Activated CD4-positive, alpha-beta T cell treated with anti-CD3 and anti-CD28 coated beads, Interleukin-10, Interleukin-2, amounts not matched to agents 100 ng/mL and 50 ng/mL, durations not matched to agents 16 hours and 8 hours (primary cell): ENCODE results near the gene AHSP.
"Not testable (repeated sequence)": the region's sequence is repeated elsewhere in the genome, so short reads cannot be mapped to it uniquely, and the experiment has no call there.

ENCODE experiments used
- DNase-seq: peaks from one replicate; pipeline ENCODE4 v3.0.0-alpha.2; 2020

Gene AHSP

DNA sequence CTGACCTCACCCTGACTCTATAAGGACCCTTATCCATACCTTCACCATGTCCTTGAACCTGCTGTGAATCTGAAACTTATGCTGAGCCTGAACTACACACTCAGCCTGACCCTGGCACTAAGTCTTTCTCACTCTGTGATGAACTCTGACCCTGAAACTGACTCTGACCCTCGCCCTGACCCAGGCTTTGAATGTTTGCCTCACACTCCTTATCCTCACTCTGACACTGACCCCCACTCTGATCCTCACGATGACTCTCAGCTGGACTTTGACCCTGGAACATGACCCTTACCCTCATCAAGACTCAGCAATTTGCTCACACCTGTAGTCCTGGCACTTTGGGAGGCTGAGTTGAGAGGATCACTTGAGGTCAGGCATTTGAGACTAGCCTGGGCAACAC is 4.4 kb downstream of the AHSP start:
- DNase-seq: no peak

DNA sequence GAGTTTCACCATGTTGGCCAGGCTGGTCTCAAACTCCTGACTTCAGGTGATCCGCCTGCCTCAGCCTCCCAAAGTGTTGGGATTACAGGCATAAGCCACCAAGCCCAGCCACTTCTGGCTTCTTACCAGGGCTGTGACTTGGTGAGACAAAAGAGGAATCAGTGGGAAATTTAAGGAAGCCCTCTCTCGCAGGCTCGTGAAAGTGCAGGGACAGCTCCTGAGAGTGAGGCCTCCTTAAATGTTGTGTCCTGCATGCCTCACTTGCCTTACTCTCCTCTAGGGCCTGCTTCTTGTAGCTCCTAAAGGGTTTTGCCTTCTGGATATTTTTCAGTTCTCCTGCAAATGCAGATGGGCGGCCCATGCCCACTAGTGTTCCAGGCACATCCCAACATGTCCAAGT is 5.2 kb downstream of the AHSP start:
- no peak for DNase-seq

DNA sequence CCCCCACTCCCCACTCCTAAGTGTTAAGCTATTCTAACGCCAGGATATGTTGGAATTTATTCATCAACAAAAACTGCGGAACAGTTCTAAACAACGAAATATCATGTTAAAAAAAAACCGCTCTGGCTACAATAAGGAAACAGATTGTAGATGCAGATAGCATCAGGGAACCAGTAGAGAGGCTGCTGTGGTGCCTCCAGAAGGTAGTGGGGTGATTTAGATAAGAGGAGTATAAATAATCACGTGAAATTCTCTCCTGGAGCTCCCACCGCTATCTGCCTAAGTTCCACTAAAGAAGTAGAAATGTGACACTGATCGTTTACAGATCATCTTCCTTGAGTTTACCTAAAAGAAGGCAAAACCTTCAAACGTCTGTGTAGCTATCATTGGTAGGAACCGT is 8.0 kb downstream of the AHSP start:
- no peak for DNase-seq

DNA sequence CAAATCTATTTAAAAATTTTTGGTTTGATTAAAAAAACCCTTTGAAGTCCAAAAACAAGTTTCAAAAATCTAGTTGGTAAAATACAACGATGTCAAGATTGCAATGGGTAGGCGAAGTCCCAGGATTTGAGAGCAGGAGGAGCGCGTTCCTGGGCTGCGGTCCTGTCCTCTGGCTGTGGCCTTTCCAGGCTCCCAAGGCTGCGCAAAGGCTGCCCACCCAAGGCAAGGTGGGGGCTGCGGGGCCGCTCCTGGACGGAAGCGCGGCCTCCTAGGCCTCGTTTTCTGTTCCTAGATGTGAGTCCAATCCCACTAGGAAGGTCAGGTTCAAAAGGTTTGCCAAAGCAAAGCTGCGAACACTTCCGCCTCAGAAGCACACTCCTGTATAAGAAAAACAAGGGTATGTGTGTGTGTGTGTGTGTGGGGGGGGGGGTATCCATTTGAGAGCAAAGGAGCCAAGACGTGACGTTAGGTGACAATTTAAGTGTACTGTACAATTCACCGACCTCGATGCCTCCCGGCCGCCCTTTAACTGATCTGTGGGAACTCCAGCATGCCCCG is 9.2 kb downstream of the AHSP start:
- no peak for DNase-seq

- no peak for DNase-seq
Measured at GRCh38 chr16:31537362-31538242, 9.9 kb downstream of the AHSP start.

- not testable (repeated sequence) for DNase-seq
Measured at GRCh38 chr16:31538243-31538598, 10.5 kb downstream of the AHSP start.

GRCh38 chr16:31539762-31540161 is 12.1 kb downstream of the AHSP start:
- DNase-seq: not testable (repeated sequence)

- DNase-seq: no peak
Measured at GRCh38 chr16:31542763-31543162, 15.1 kb downstream of the AHSP start.

DNA sequence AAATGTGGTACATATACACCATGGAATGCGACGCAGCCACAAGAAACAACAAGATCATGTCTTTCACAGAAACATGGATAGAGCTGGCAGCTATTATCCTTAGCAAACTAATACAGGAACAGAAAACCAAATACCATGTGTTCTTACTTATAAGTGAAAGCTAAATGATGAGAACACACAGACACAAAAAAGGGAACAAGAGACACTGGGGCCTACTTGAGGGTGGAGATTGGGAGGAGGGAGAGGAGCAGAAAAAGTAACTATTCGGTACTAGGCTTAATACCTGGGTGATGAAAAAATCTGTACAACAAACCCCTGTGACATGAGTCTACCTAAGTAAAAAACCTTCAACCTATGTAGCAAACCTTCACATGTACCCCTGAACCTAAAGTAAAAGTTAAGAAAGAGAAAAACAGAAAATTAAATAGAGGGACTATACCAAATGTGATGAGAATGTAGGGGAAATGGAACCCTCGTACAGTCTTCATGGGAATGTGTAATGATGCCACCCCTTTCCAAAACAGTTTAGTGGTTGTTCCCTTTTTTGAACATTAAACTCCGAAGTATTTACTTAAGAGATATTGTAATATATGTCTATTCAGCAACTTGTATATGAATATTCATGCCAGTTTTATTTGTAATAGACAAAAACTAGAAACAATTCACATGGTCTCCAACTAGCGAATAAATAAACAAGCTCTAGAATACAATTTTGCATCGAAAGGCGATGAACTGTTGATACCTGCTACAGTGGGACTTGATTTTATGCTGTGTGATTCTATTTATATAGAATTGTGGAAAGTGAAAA is 33.9 kb downstream of the AHSP start:
- no peak for DNase-seq

GRCh38 chr16:31568577-31569359 is 41.1 kb downstream of the AHSP start:
- no peak for DNase-seq

DNA sequence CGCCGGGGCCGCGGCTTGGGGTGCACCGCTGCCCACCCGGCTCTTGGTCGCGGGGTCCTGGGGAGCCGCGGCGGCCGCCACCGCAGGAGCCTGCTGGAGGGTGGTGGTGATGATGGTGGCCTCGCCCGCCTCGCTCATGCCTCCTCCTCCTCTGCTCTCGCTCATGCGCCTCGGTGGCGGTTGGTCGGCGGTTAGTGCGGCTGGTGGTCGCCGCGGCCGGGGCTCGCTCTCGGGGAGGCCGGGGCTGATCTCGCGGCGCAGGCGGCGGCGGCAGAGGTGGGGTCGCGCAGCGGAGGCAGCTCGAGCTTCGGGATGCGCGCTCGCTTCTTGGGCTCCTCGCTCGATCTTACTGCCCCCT is 41.6 kb downstream of the AHSP start:
- no peak for DNase-seq

- DNase-seq: no peak
Measured at GRCh38 chr16:31572821-31573220, 45.1 kb downstream of the AHSP start.

DNA sequence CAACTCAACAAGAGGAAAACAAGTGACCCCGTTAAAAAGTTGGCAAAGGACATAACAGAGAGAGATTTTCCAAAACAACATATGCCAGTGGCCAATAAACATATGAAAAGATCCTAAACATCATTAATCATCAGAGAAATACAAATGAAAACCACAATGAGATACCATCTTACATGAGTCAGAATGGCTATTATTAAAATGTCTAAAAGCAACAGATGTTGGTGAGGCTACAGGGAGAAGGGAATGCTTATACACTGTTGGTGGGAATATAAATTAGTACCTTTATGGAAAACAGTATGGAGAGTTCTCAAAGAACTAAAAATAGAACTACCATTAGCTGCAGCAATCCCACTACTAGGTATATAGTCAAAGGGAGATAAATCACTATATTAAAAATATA is 46.5 kb downstream of the AHSP start:
- DNase-seq: not testable (repeated sequence)

DNA sequence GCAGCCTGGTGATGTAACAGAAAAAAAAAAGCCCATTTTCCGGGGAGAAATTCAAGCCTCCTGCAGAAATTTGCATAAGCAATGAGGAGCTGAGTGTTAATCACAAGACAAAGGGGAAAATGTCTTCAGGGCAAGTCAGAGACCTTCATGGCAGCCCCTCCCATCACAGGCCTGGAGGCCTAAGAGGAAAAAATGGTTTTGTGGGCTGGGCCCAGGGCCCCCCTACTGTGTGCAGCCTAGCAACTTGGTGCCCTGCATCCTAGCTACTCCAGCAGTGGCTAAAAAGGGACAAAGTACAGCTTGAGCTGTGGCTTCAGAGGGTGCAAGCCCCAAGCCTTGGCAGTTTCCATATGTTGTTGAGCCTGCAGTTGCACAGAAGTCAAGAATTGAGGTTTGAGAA is 49.7 kb downstream of the AHSP start:
- no peak for DNase-seq
